Endothelial cell of hepatic sinusoid (primary cell): ENCODE results near the gene GPR119.
"Not testable (repeated sequence)": the region's sequence is repeated elsewhere in the genome, so short reads cannot be mapped to it uniquely, and the experiment has no call there.

Source experiments
- in situ Hi-C: cut with HindIII; loops from 2 replicates; pipeline ENCODE4 v1.10.0; 2017; ENCODE audit warnings: low sequenced_read_pairs

Gene GPR119

GRCh38 chrX:130340271-130340670 is 45.2 kb downstream of the GPR119 start:
- in situ Hi-C loops: loop anchor here (10.0 kb wide), 1 partner anchor 65 kb away; no protein-coding TSS in a partner anchor

GRCh38 chrX:130339408-130340222 is 45.9 kb downstream of the GPR119 start, which contains the start of gene SLC25A14:
SLC25A14 (plus strand) TSS chrX:130339919; CDS start chrX:130340279, 360 bp downstream.
- in situ Hi-C loops: loop anchor here (10.0 kb wide), 1 partner anchor 65 kb away; no protein-coding TSS in a partner anchor

GRCh38 chrX:130338869-130339268 is 46.6 kb downstream of the GPR119 start:
- in situ Hi-C loops: not testable (repeated sequence)

GRCh38 chrX:130336531-130336930 is 48.9 kb downstream of the GPR119 start:
- in situ Hi-C loops: no loop called here
